Measurements from ENCODE around the gene MICU1. TPM values are rescaled to one million over a fixed set of nuclear protein-coding genes. Genes with fewer than 3 reads are reported as not detected.

Gene MICU1
- total RNA-seq, 1 experiment from 2014 or later = 36.0 TPM

DNA sequence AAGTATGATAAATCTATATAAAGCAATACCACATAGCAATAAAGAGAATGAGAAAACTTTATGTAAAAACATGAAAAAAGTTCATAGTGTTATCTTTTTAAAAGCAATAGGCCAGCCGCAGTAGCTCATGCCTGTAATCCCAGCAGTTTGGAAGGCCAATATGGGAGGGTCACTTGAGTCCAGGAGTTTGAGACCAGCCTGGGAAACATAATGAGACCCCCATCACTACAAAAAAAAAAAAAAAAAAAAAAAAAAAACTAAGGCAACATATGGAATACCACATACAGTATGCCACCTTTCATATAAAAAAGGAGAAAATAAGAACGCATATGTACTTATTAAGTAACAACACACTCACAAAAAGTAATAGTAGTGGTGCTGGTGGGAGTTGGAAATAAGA, 52.8 kb downstream of the MICU1 start:
- H3K4me1 Mint-ChIP-seq = peaks cover 6% of the 10 kb centered on the region
- no peaks in the 10 kb centered on the region for H3K27me3 Mint-ChIP-seq (ENCODE audit: low read depth)
- no peak for ATAC-seq
- TF ChIP-seq ZBTB21 (CRISPR knock-in tag; IDR thresholded peaks at IDR 0.05; ENCODE audit: borderline replicate concordance) (no peak), SP1 (CRISPR knock-in tag; conservative IDR thresholded peaks at IDR 0.05) (no peak), TCF7 (CRISPR knock-in tag; IDR thresholded peaks at IDR 0.05; ENCODE audit: low read depth) (no peak), KAT7 (CRISPR knock-in tag; IDR thresholded peaks at IDR 0.05; ENCODE audit: borderline replicate concordance) (no peak), SMAD3 (CRISPR knock-in tag; IDR thresholded peaks at IDR 0.05; ENCODE audit: borderline replicate concordance) (no peak), ZNF263 (CRISPR knock-in tag; IDR thresholded peaks at IDR 0.05; ENCODE audit: low read depth) (no peak), EMX1 (CRISPR knock-in tag; IDR thresholded peaks at IDR 0.05) (no peak), TEAD1 (CRISPR knock-in tag; IDR thresholded peaks at IDR 0.05) (no peak), NR1H2 (CRISPR knock-in tag; IDR thresholded peaks at IDR 0.05) (no peak), MXD4 (CRISPR knock-in tag; IDR thresholded peaks at IDR 0.05; ENCODE audit: borderline replicate concordance) (no peak), ZNF232 (CRISPR knock-in tag; IDR thresholded peaks at IDR 0.05) (no peak)
- TF ChIP-seq, protein P1, sequence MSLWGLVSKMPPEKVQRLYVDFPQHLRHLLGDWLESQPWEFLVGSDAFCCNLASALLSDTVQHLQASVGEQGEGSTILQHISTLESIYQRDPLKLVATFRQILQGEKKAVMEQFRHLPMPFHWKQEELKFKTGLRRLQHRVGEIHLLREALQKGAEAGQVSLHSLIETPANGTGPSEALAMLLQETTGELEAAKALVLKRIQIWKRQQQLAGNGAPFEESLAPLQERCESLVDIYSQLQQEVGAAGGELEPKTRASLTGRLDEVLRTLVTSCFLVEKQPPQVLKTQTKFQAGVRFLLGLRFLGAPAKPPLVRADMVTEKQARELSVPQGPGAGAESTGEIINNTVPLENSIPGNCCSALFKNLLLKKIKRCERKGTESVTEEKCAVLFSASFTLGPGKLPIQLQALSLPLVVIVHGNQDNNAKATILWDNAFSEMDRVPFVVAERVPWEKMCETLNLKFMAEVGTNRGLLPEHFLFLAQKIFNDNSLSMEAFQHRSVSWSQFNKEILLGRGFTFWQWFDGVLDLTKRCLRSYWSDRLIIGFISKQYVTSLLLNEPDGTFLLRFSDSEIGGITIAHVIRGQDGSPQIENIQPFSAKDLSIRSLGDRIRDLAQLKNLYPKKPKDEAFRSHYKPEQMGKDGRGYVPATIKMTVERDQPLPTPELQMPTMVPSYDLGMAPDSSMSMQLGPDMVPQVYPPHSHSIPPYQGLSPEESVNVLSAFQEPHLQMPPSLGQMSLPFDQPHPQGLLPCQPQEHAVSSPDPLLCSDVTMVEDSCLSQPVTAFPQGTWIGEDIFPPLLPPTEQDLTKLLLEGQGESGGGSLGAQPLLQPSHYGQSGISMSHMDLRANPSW (CRISPR knock-in tag; conservative IDR thresholded peaks at IDR 0.05; ENCODE audit: low read depth) = no peak
- TF ChIP-seq, protein P2, sequence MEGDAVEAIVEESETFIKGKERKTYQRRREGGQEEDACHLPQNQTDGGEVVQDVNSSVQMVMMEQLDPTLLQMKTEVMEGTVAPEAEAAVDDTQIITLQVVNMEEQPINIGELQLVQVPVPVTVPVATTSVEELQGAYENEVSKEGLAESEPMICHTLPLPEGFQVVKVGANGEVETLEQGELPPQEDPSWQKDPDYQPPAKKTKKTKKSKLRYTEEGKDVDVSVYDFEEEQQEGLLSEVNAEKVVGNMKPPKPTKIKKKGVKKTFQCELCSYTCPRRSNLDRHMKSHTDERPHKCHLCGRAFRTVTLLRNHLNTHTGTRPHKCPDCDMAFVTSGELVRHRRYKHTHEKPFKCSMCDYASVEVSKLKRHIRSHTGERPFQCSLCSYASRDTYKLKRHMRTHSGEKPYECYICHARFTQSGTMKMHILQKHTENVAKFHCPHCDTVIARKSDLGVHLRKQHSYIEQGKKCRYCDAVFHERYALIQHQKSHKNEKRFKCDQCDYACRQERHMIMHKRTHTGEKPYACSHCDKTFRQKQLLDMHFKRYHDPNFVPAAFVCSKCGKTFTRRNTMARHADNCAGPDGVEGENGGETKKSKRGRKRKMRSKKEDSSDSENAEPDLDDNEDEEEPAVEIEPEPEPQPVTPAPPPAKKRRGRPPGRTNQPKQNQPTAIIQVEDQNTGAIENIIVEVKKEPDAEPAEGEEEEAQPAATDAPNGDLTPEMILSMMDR (IDR thresholded peaks at IDR 0.05) = no peak
- TF ChIP-seq, protein P3, sequence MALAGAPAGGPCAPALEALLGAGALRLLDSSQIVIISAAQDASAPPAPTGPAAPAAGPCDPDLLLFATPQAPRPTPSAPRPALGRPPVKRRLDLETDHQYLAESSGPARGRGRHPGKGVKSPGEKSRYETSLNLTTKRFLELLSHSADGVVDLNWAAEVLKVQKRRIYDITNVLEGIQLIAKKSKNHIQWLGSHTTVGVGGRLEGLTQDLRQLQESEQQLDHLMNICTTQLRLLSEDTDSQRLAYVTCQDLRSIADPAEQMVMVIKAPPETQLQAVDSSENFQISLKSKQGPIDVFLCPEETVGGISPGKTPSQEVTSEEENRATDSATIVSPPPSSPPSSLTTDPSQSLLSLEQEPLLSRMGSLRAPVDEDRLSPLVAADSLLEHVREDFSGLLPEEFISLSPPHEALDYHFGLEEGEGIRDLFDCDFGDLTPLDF (CRISPR knock-in tag; IDR thresholded peaks at IDR 0.05) = no peak
- TF ChIP-seq, protein P4, sequence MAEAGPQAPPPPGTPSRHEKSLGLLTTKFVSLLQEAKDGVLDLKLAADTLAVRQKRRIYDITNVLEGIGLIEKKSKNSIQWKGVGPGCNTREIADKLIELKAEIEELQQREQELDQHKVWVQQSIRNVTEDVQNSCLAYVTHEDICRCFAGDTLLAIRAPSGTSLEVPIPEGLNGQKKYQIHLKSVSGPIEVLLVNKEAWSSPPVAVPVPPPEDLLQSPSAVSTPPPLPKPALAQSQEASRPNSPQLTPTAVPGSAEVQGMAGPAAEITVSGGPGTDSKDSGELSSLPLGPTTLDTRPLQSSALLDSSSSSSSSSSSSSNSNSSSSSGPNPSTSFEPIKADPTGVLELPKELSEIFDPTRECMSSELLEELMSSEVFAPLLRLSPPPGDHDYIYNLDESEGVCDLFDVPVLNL (CRISPR knock-in tag; IDR thresholded peaks at IDR 0.05; ENCODE audit: borderline replicate concordance, low read depth) = no peak
- TF ChIP-seq, protein P5, sequence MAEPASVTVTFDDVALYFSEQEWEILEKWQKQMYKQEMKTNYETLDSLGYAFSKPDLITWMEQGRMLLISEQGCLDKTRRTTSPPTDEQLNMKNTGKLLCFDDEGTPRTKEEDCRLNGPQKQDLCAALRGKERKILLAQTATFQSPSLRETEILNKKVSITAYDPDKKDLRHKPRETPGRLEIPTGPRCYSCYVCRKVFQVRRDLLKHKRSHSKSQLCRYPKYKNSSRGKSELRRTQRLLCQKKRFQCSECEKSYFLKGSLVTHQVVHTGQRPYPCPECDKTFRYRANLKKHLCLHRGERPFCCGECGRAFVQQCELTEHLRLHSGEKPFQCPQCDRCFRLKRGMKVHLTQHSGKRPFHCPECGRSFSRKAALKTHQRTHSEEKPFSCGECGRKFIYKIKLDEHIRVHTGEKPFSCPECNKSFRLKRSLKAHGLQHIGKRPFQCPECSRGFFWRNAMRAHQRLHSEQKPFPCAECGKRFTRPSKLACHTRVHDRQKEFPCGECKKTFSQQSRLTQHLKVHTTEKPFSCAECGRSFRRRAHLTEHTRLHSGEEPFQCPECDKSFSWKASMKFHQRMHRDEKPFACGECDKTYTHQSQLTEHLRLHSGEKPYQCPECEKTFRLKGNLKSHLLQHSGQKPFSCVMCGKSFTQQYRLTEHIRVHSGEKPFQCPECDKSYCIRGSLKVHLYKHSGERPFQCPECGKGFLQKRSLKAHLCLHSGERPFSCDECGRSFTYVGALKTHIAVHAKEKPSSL (CRISPR knock-in tag; conservative IDR thresholded peaks at IDR 0.05) = no peak
- TF ChIP-seq, protein P6, sequence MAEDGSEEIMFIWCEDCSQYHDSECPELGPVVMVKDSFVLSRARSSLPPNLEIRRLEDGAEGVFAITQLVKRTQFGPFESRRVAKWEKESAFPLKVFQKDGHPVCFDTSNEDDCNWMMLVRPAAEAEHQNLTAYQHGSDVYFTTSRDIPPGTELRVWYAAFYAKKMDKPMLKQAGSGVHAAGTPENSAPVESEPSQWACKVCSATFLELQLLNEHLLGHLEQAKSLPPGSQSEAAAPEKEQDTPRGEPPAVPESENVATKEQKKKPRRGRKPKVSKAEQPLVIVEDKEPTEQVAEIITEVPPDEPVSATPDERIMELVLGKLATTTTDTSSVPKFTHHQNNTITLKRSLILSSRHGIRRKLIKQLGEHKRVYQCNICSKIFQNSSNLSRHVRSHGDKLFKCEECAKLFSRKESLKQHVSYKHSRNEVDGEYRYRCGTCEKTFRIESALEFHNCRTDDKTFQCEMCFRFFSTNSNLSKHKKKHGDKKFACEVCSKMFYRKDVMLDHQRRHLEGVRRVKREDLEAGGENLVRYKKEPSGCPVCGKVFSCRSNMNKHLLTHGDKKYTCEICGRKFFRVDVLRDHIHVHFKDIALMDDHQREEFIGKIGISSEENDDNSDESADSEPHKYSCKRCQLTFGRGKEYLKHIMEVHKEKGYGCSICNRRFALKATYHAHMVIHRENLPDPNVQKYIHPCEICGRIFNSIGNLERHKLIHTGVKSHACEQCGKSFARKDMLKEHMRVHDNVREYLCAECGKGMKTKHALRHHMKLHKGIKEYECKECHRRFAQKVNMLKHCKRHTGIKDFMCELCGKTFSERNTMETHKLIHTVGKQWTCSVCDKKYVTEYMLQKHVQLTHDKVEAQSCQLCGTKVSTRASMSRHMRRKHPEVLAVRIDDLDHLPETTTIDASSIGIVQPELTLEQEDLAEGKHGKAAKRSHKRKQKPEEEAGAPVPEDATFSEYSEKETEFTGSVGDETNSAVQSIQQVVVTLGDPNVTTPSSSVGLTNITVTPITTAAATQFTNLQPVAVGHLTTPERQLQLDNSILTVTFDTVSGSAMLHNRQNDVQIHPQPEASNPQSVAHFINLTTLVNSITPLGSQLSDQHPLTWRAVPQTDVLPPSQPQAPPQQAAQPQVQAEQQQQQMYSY (CRISPR knock-in tag; IDR thresholded peaks at IDR 0.05) = no peak
- no peak overlapping the region for H3K4me3 Mint-ChIP-seq
- DNase-seq (ENCODE audit: low spot score) = no peak
- H3K27ac Mint-ChIP-seq = no peak overlapping the region
- POLR2A ChIA-PET = no interaction called here
- no peaks in the 10 kb centered on the region for H3K36me3 Mint-ChIP-seq
- no peaks in the 10 kb centered on the region for H3K9me3 Mint-ChIP-seq
- CTCF ChIA-PET = no interaction called here
